HepG2 (cell line): ENCODE measurements around the gene TKTL2. TPM values are rescaled to one million over a fixed set of nuclear protein-coding genes. Genes with fewer than 3 reads are reported as not detected.

Experiments
- ATAC-seq: fragments of 200-7000 bp; cut with Tn5 transposase; 3 replicates; pipeline ENCODE4 v1.9.1; 2020; ENCODE audit warnings: mild to moderate bottlenecking, moderate library complexity
- BruUV-seq: library from RNA; stranded (reverse); fragments of 400-500 nt; replicated peaks from 2 replicates; lab custom pipeline; 2021; lab: Mats Ljungman, UMichigan
- CTCF ChIA-PET: fragments of 300-600 bp; formaldehyde crosslinking; extraction: SDS; loops from one replicate; lab custom pipeline; 2021; ENCODE audit warnings: low total read pairs, inconsistent platforms, low intra/inter-chr PET ratio; lab: Yijun Ruan, JAX
- POLR2A ChIA-PET: fragments of 350-600 bp; sonication (Branson Sonifier 250); formaldehyde crosslinking; loops from one replicate; lab custom pipeline; 2020; ENCODE audit warnings: antibody characterized with exemption, inconsistent platforms; lab: Yijun Ruan, JAX
- DNase-seq: peaks from one replicate; pipeline ENCODE4 v3.0.0-alpha.2; 2015; ENCODE audit warnings: low spot score
- FAIRE-seq: peaks from 3 replicates; lab custom pipeline; 2011; peaks lifted over from hg19 to GRCh38; lab: Jason Lieb, UNC
- H2AFZ ChIP-seq: one replicate; pipeline ENCODE4 v1.6.1; 2011; ENCODE audit warnings: low read length, inconsistent platforms
- H3K27ac ChIP-seq: fragments of 300-600 bp; 3 replicates; pipeline ENCODE4 v1.8.0; 2011; ENCODE audit warnings: mixed run types, mild to moderate bottlenecking, mixed read lengths, low read length, inconsistent platforms; ENCODE audit not compliant: insufficient read depth; ENCODE audit errors: extremely low read length
- H3K27me3 ChIP-seq, 2 experiments: fragments of 200-600 bp in 1 of 2; 2 replicates in 1 of 2; 3 replicates in 1 of 2; pipeline versions ENCODE4 v1.6.0 to v1.8.0; 2011; ENCODE audit warnings: low read length in 2 of 2, mild to moderate bottlenecking in 2 of 2, moderate library complexity in 2 of 2, inconsistent platforms in 1 of 2; ENCODE audit not compliant: insufficient read depth in 2 of 2, control insufficient read depth in 1 of 2
- H3K36me3 ChIP-seq, 2 experiments: fragments of 200-600 bp in 1 of 2; replicated peaks in 1 of 2; 2 replicates in 1 of 2; 3 replicates in 1 of 2; pipeline versions ENCODE4 v1.5.1 to v1.8.0; 2011; ENCODE audit warnings: low read length in 2 of 2, inconsistent platforms in 1 of 2; ENCODE audit not compliant: insufficient read depth in 2 of 2, control insufficient read depth in 1 of 2
- H3K4me1 ChIP-seq: 2 replicates; pipeline ENCODE4 v1.5.1; 2012; ENCODE audit warnings: low read length, inconsistent platforms; ENCODE audit not compliant: insufficient read depth
- H3K4me2 ChIP-seq: 2 replicates; pipeline ENCODE4 v1.6.0; 2011; ENCODE audit warnings: low read depth, low read length, inconsistent platforms
- H3K4me3 ChIP-seq, 3 experiments: fragments of 200-600 bp in 1 of 3; sonication (generic), shearing (Covaris generic) in 1 of 3; replicated peaks in 1 of 3; 2 replicates each; pipeline ENCODE4 v1.5.1; 2011 to 2016; ENCODE audit warnings: low read length in 3 of 3, inconsistent platforms in 2 of 3, low read depth in 2 of 3, mild to moderate bottlenecking in 2 of 3, control low read depth in 1 of 3, mixed read lengths in 1 of 3; ENCODE audit not compliant: insufficient read depth in 1 of 3
- H3K79me2 ChIP-seq: one replicate; pipeline ENCODE4 v1.6.1; 2011; ENCODE audit warnings: low read length, inconsistent platforms; ENCODE audit not compliant: insufficient read depth
- H3K9ac ChIP-seq: 2 replicates; pipeline ENCODE4 v1.6.0; 2011; ENCODE audit warnings: mild to moderate bottlenecking, low read depth, low read length, inconsistent platforms; ENCODE audit not compliant: insufficient read depth
- H3K9me3 ChIP-seq: 2 replicates; pipeline ENCODE4 v1.5.1; 2012; ENCODE audit warnings: mild to moderate bottlenecking, low read length
- H4K20me1 ChIP-seq: 2 replicates; pipeline ENCODE4 v1.6.0; 2011; ENCODE audit warnings: inconsistent platforms, mild to moderate bottlenecking, low read length, moderate library complexity; ENCODE audit not compliant: insufficient read depth
- DR1 ChIP-seq: sonication (generic); formaldehyde crosslinking; IDR thresholded peaks from 2 replicates; pipeline ENCODE4 v1.8.0; 2021; ENCODE audit warnings: mild to moderate bottlenecking, missing genetic modification reagents, inconsistent platforms
- FOXA3 ChIP-seq: IDR thresholded peaks from 2 replicates; pipeline ENCODE4 v1.6.1; 2016; ENCODE audit warnings: missing genetic modification reagents, missing compliant biosample characterization
- GPN1 ChIP-seq: sonication (generic); formaldehyde crosslinking; IDR thresholded peaks from 2 replicates; pipeline ENCODE4 v1.5.1; 2020; ENCODE audit warnings: missing genetic modification reagents, borderline replicate concordance
- HOXA7 ChIP-seq: sonication (generic); formaldehyde crosslinking; IDR thresholded peaks from 2 replicates; pipeline ENCODE4 v1.8.1; 2022; ENCODE audit warnings: mild to moderate bottlenecking, missing genetic modification reagents, moderate library complexity
- KLF16 ChIP-seq, 2 experiments: sonication (generic) in 1 of 2; formaldehyde crosslinking in 1 of 2; IDR thresholded peaks; 2 replicates each; pipeline versions ENCODE4 v1.6.1 to v1.8.0; 2016 to 2023; ENCODE audit warnings: missing genetic modification reagents in 2 of 2, missing compliant biosample characterization in 1 of 2
- NFKB2 ChIP-seq: sonication (generic); formaldehyde crosslinking; IDR thresholded peaks from 2 replicates; pipeline ENCODE4 v1.4.0; 2020; ENCODE audit warnings: missing genetic modification reagents, borderline replicate concordance
- PHB2 ChIP-seq: fragments of 450-650 bp; IDR thresholded peaks from 2 replicates; pipeline ENCODE4 v1.6.1; 2018; ENCODE audit not compliant: partially characterized antibody
- PHF5A ChIP-seq: IDR thresholded peaks from one replicate; pipeline ENCODE4 v1.6.1; 2018; ENCODE audit warnings: low read depth, missing genetic modification reagents; ENCODE audit not compliant: unreplicated experiment
- SMYD3 ChIP-seq: sonication (generic); formaldehyde crosslinking; IDR thresholded peaks from 2 replicates; pipeline ENCODE4 v1.8.1; 2023; ENCODE audit warnings: mild to moderate bottlenecking, missing genetic modification reagents
- YEATS4 ChIP-seq: sonication (generic); formaldehyde crosslinking; IDR thresholded peaks from 2 replicates; pipeline ENCODE4 v1.4.0; 2020; ENCODE audit warnings: missing genetic modification reagents, borderline replicate concordance
- ZNF24 ChIP-seq: fragments of 450-650 bp; IDR thresholded peaks from 2 replicates; pipeline ENCODE4 v1.6.1; 2017; ENCODE audit warnings: antibody characterized with exemption, mild to moderate bottlenecking
- ZNF253 ChIP-seq: sonication (generic); formaldehyde crosslinking; IDR thresholded peaks from 2 replicates; pipeline ENCODE4 v1.8.0; 2022; ENCODE audit warnings: mild to moderate bottlenecking, missing genetic modification reagents, borderline replicate concordance
- ZNF350 ChIP-seq: sonication (generic); formaldehyde crosslinking; IDR thresholded peaks from 2 replicates; pipeline ENCODE4 v1.4.0; 2020; ENCODE audit warnings: mild to moderate bottlenecking, low read depth, missing genetic modification reagents, borderline replicate concordance
- ZNF619 ChIP-seq: sonication (generic); formaldehyde crosslinking; IDR thresholded peaks from 2 replicates; pipeline ENCODE4 v1.4.0; 2020; ENCODE audit warnings: mild to moderate bottlenecking, missing genetic modification reagents
- WGBS: methylation state at CpG from one replicate; pipeline ENCODE4 v1.1.6; 2017; ENCODE audit warnings: low lambda C conversion rate; 5-methylcytosine and 5-hydroxymethylcytosine counted together
- in situ Hi-C: cut with HindIII; loops from 2 replicates; pipeline ENCODE4 v1.10.0; 2017; ENCODE audit warnings: low pct_unique_long_range_greater_than_20kb; ENCODE audit not compliant: extremely low pct_ligation_motif_present
- intact Hi-C: fragments of 100-400 bp; cut with micrococcal nuclease; formaldehyde crosslinking; loops from one replicate; pipeline ENCODE4 v1.10.0; 2022; ENCODE audit not compliant: unreplicated experiment
- polyA plus RNA-seq, 8 experiments: library from polyadenylated mRNA; depleted of rRNA in 3 of 8; stranded (reverse) in 7 of 8; unstranded in 1 of 8; fragments of >200 nt; fragmentation: Illumina TruSeq in 4 of 8; extraction: Trizol in 4 of 8; gene quantifications; 2 replicates each; pipeline versions ENCODE4 v1.2.1 to v1.2.3, GENCODE V29; 2011 to 2016; ENCODE audit warnings: low read depth in 4 of 8, missing spikeins in 1 of 8, mixed read lengths in 1 of 8; ENCODE audit not compliant: insufficient read depth in 1 of 8
- total RNA-seq, 5 experiments: library from RNA; depleted of rRNA; stranded (reverse); fragments of >200 nt; fragmentation: Illumina TruSeq; extraction: Trizol; gene quantifications; 2 replicates each; pipeline ENCODE4 v1.2.3, GENCODE V29; 2016; ENCODE audit warnings: low read depth in 1 of 5
- TF ChIP-seq, protein P1 (sequence below): IDR thresholded peaks from 2 replicates; pipeline ENCODE4 v1.6.1; 2016
- TF ChIP-seq, protein P2 (sequence below): sonication (generic); formaldehyde crosslinking; conservative IDR thresholded peaks from 2 replicates; pipeline ENCODE4 v1.5.0; 2020; ENCODE audit warnings: missing genetic modification reagents
- TF ChIP-seq, protein P3 (sequence below): sonication (generic); formaldehyde crosslinking; IDR thresholded peaks from 2 replicates; pipeline ENCODE4 v1.8.1; 2023; ENCODE audit warnings: mild to moderate bottlenecking, missing genetic modification reagents, borderline replicate concordance
- TF ChIP-seq, protein P4 (sequence below): sonication (generic); formaldehyde crosslinking; IDR thresholded peaks from 2 replicates; pipeline ENCODE4 v1.9.0; 2021; ENCODE audit warnings: missing genetic modification reagents, borderline replicate concordance
- TF ChIP-seq, protein P5 (sequence below): sonication (generic); formaldehyde crosslinking; IDR thresholded peaks from 2 replicates; pipeline ENCODE4 v1.5.0; 2020; ENCODE audit warnings: mild to moderate bottlenecking, missing genetic modification reagents

TKTL2 gene
- total and polyA plus RNA-seq, 2 of the 13 experiments (the other 11 are each of a cell fraction or from before 2014, with no cell fraction given) = not detected

DNA sequence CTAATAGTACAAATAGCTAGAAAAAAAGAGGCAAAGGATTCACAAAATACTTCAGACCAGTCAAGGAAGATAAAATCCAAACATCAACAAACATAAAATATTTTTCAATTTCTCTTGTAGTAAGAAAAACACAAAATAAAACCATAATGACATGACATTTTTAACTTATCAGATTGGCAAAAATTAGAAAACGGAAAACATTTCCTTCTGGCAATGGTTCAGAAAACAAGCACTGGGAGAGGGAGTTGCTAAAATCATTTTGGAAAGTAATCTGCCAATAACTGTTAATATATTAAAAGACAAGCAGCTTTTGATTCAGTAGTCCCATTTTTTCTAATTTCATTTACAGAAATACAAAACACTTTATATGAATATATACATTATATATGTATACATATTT, 26.1 kb downstream of the TKTL2 start:
- CTCF ChIA-PET = no interaction called here
- no peak overlapping the region for H3K27ac ChIP-seq
- POLR2A ChIA-PET = no interaction called here
- no peaks in the 10 kb centered on the region for H3K27me3 ChIP-seq
- BruUV-seq = no TSS peak
- intact Hi-C loops = no loop called here
- H4K20me1 ChIP-seq = no peaks in the 10 kb centered on the region
- ATAC-seq = no peak
- WGBS = 10% methylated on average over 1 of the region's 1 CpG
- TF ChIP-seq FOXA3 (CRISPR knock-in tag) = no peak
- TF ChIP-seq, protein P1, sequence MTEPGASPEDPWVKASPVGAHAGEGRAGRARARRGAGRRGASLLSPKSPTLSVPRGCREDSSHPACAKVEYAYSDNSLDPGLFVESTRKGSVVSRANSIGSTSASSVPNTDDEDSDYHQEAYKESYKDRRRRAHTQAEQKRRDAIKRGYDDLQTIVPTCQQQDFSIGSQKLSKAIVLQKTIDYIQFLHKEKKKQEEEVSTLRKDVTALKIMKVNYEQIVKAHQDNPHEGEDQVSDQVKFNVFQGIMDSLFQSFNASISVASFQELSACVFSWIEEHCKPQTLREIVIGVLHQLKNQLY (CRISPR knock-in tag) = no peak
- no peak for TF ChIP-seq DR1 (CRISPR knock-in tag)
- no peak for TF ChIP-seq PHF5A (CRISPR knock-in tag)
- no peak for TF ChIP-seq ZNF350 (CRISPR knock-in tag)
- TF ChIP-seq, protein P2, sequence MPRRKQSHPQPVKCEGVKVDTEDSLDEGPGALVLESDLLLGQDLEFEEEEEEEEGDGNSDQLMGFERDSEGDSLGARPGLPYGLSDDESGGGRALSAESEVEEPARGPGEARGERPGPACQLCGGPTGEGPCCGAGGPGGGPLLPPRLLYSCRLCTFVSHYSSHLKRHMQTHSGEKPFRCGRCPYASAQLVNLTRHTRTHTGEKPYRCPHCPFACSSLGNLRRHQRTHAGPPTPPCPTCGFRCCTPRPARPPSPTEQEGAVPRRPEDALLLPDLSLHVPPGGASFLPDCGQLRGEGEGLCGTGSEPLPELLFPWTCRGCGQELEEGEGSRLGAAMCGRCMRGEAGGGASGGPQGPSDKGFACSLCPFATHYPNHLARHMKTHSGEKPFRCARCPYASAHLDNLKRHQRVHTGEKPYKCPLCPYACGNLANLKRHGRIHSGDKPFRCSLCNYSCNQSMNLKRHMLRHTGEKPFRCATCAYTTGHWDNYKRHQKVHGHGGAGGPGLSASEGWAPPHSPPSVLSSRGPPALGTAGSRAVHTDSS (CRISPR knock-in tag) = no peak
- TF ChIP-seq, protein P3, sequence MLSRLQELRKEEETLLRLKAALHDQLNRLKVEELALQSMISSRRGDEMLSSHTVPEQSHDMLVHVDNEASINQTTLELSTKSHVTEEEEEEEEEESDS (CRISPR knock-in tag) = no peak
- TF ChIP-seq NFKB2 (CRISPR knock-in tag) = no peak
- TF ChIP-seq ZNF253 (CRISPR knock-in tag) = no peak
- TF ChIP-seq SMYD3 (CRISPR knock-in tag) = no peak
- TF ChIP-seq PHB2 = no peak
- TF ChIP-seq, protein P4, sequence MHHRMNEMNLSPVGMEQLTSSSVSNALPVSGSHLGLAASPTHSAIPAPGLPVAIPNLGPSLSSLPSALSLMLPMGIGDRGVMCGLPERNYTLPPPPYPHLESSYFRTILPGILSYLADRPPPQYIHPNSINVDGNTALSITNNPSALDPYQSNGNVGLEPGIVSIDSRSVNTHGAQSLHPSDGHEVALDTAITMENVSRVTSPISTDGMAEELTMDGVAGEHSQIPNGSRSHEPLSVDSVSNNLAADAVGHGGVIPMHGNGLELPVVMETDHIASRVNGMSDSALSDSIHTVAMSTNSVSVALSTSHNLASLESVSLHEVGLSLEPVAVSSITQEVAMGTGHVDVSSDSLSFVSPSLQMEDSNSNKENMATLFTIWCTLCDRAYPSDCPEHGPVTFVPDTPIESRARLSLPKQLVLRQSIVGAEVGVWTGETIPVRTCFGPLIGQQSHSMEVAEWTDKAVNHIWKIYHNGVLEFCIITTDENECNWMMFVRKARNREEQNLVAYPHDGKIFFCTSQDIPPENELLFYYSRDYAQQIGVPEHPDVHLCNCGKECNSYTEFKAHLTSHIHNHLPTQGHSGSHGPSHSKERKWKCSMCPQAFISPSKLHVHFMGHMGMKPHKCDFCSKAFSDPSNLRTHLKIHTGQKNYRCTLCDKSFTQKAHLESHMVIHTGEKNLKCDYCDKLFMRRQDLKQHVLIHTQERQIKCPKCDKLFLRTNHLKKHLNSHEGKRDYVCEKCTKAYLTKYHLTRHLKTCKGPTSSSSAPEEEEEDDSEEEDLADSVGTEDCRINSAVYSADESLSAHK (CRISPR knock-in tag) = no peak
- no peak for TF ChIP-seq YEATS4 (CRISPR knock-in tag)
- TF ChIP-seq HOXA7 = no peak
- no peak for TF ChIP-seq KLF16 (CRISPR knock-in tag; IDR thresholded peaks at IDR 0.05)
- TF ChIP-seq, protein P5, sequence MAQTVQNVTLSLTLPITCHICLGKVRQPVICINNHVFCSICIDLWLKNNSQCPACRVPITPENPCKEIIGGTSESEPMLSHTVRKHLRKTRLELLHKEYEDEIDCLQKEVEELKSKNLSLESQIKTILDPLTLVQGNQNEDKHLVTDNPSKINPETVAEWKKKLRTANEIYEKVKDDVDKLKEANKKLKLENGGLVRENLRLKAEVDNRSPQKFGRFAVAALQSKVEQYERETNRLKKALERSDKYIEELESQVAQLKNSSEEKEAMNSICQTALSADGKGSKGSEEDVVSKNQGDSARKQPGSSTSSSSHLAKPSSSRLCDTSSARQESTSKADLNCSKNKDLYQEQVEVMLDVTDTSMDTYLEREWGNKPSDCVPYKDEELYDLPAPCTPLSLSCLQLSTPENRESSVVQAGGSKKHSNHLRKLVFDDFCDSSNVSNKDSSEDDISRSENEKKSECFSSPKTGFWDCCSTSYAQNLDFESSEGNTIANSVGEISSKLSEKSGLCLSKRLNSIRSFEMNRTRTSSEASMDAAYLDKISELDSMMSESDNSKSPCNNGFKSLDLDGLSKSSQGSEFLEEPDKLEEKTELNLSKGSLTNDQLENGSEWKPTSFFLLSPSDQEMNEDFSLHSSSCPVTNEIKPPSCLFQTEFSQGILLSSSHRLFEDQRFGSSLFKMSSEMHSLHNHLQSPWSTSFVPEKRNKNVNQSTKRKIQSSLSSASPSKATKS (CRISPR knock-in tag) = no peak
- no peak for TF ChIP-seq ZNF24
- TF ChIP-seq GPN1 (CRISPR knock-in tag) = no peak
- no peak for TF ChIP-seq ZNF619
- TF ChIP-seq, all 625 proteins: peak for 0
- in situ Hi-C loops = no loop called here
- no peaks in the 10 kb centered on the region for H3K79me2 ChIP-seq
- DNase-seq (no peak), FAIRE-seq (no peak)
- no peak overlapping the region for H2AFZ ChIP-seq
- H3K9ac ChIP-seq = no peak overlapping the region
- no peaks in the 10 kb centered on the region for H3K4me1 ChIP-seq
- H3K4me2 ChIP-seq = no peak overlapping the region
- H3K9me3 ChIP-seq = no peaks in the 10 kb centered on the region
- H3K4me3 ChIP-seq = no peak overlapping the region
- no peaks in the 10 kb centered on the region for H3K36me3 ChIP-seq
